GM21717 (cell line): ENCODE measurements around the gene KCNK10.

Experiments
- ATAC-seq: cut with Tn5 transposase; IDR thresholded peaks from one replicate; pipeline ENCODE4 v1.9.1; 2021; ENCODE audit warnings: mild to moderate bottlenecking, moderate library complexity; ENCODE audit not compliant: unreplicated experiment

The KCNK10 gene

DNA sequence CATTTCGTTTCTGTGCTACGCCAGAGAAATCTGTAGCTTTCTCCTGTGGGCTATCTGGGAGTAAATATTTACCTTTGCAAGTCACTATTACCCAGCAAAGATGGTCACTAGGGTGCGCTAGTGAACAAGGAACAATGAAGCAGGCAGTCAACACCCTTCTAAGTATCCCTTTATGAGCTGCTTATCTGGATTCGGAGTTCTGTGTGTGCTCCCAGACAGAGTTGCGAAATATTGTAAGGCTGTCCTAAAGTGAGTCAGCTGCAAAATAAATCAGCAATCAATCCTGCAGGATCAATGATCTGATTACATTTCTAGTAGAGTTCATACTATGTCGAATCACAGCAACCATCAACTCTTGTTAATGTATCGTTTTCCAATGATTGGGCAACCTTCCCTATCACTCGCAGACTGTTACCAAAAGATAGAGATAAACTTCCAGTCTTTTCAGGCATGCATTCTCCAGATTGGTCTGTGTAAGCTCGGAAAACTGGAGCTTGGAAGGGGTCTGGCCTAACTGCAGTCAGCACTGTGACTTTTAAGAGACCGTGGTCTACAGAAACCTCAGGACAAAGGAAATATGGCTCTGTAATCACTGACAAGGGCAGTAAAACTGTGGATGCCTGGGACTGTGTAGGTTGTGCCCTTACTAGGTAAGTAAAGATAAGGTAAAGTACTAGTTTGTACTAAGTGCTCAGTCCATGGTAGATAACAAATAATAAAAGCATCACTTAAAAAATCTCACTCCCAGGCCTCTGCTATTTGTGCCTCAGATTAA, 133.5 kb downstream of the KCNK10 start:
- ATAC-seq, result peak; percentile 64

DNA sequence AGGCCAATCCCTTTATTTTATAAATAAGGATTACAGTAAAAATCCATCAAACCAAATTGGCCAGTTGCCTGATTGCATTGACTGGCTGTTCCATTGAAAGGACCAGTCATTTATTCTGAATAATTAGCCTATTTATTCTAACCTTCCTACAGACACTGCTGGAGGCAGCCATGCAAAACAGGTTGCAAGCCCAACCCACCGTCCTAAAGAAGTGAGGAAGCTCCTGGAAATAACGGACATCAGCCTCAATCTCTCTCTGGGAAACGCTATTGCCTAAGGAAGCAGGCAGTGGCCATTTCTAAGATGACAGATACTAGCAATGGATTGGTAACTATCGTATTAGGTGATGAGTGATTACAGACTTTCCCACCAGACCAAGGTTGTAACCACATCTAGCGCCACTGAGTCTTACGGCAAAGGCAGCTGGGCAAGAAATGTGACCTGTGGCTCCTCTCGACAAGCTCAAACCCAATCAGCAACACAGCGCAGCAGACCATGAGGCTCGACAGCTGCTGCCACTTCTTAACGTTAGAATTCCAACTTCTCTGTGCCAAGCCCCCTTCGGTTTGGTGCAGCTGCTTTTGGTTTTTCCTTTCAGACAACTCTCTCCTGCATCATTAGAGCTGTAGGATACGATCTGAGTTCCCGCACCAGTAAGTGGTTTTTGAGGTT, 134.2 kb downstream of the KCNK10 start:
- ATAC-seq, result no peak

DNA sequence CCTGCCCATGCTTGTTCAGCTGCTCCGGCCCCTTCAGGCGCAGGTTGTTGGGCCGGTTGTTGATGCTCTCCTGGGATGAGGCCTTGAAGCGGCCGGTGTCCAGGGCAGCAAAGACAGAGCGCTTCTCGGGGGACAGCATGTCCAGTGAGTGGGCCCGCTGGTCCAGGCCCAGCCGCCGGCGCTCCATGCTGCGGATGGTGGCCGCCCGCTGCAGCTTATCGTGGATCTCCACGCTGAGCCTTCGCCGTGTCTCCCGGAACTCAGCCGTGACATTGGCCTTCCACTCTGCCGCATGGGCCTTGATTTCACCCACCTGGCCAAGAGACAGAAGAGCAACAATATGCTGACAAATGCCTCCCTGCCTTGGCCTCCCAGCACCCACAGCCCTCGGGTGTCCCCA, 137.2 kb downstream of the KCNK10 start:
- no peak for ATAC-seq

DNA sequence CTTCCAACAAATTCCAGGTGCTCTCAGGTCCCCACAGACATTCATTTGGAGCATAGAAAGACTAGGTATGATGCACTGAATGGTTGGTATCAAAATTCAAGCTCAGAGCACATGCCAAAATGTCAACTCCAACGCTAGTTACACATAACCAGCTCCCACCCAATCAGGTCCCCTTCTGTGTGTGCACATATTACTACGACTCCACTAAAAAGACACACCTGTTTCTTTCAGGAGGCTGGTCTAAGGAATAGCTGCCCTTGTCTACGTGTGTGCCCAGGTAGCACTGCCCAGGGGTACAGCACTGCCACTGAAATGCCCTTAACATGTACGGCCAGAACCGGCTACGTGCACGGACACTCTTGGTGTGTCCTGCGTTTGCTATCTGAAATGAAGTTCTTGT, 138.1 kb downstream of the KCNK10 start:
- no peak for ATAC-seq

DNA sequence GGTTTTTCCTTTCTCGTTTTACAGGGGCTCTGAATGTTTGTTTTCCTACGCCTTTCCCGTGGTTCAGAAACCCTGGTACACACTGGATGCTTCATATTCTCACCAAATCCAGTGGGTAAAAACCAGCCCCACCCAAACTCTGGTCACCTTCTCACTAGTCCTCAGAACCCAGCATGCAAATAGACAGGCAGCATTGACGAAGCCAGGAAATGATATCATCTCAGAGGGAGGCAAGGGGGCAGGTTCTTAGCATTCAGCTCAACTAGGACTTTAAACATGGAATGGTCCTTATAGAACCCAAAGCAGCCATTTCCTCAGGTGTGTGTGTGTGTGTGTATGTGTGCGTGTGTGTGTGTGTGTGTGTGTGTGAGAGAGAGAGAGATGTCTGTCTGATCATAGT, 142.0 kb downstream of the KCNK10 start:
- ATAC-seq, result peak; percentile 64

DNA sequence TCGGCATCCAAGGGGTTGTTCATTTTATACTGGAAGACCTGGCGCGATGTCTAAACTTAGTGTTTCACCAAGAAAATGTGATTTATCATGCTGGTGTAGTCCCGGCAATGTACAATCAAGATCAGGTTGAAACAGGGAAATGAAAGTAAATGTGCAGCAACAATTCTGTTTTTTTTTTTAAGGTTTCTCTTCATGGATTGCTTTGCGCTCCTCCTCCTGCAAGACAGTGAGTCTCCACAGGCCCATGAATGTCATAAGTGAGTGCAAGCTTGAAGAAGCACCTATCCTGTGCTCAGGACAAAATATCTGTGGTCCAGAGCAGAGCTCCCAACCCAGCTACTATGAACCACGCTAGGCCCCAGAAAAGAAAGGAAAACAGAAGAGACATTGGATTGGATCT, 143.4 kb downstream of the KCNK10 start:
- no peak for ATAC-seq

- no peak for ATAC-seq
Observed at GRCh38 chr14:88170333-88170732, 152.7 kb downstream of the KCNK10 start.

DNA sequence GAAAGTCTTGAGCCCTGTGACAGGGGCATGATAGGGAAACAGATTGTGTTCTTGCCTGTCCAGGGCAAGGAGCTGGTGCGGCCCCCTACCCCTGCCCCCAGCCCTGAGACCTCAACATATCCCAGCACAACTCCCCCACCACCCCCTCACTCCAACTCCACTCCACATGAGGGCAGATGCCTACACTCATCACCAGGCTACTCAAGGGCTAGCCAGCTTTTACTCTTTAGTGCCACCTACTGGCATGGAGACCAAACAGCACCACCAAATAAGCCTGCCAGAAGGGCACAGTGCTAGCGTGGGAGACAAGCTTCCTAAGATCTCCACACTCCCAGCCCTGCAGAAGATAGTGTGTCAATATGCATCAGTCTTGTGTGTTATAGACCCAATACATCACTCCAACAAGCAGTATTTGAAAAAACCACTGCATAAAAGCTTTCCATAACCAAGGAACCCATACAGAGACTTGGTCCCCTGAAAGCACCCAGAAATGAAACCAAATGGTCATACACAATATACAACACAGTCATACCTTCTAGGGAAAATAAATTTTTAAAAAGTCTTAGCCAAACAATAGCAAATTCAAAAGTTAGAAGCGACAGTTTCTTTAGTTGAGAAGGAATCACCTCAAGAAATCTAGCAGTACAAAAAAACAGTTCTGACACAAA, 154.4 kb downstream of the KCNK10 start:
- ATAC-seq, result peak; percentile 92

DNA sequence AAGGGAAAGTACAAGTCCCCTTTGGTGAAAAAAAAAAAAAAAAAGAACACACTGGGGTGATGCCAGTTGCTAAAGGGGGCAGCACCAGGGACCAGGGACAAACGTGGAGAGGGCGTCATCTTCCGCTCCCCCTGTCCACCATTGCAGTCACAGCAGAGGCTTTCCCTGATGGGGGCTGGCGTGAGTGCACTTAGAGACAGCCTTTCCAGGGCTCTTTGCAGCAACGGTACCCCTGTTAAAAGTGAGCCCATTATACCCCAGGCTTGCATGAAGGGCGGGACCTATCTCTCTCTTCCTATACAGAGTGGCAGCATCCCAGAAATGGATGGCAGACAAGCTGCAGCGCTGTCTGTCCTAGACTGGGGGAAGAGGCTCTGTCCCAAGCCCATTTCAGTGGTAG, 155.0 kb downstream of the KCNK10 start:
- no peak for ATAC-seq

DNA sequence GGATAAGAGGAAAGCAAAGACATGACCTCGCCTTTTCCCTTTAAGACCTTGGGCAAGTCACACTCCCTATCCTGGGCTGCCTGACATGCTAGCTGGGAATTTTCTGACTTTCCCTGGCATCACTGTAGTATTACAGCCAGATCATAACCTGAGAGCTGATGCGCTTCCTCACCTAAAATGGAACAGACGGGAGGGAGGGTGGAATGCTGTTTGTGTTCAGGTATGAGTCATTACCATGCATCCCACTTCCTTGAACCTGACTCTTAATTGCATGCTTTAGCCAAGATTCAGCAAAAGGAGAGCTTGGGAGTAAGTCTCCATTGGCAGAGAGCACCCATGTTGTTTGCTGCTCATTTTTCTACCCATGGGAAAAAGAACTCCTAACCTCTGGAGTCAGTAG, 156.5 kb downstream of the KCNK10 start:
- ATAC-seq, result no peak

GRCh38 chr14:88164906-88165534, 158.0 kb downstream of the KCNK10 start:
- no peak for ATAC-seq

GRCh38 chr14:88163731-88164255, 159.3 kb downstream of the KCNK10 start:
- ATAC-seq, result no peak

GRCh38 chr14:88156127-88156526, 166.9 kb downstream of the KCNK10 start:
- no peak for ATAC-seq

DNA sequence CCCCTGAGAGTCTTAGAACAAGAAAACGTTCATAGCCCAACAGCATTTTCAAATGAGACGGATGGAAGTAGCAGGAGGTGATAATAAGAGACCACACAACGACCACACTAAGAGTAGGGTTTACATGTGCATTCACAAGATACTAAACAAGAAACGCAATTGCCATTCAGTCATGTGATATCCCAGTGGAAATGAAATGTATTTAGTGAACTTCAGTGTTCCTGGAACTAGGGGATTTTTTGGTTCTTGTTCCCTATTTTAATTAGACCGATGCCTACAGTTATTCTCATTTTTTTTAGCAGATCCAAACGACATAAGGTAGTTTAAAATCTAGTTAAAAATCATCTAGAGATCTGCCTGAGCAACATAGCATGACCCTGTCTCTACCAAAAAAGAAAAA, 168.1 kb downstream of the KCNK10 start:
- no peak for ATAC-seq

DNA sequence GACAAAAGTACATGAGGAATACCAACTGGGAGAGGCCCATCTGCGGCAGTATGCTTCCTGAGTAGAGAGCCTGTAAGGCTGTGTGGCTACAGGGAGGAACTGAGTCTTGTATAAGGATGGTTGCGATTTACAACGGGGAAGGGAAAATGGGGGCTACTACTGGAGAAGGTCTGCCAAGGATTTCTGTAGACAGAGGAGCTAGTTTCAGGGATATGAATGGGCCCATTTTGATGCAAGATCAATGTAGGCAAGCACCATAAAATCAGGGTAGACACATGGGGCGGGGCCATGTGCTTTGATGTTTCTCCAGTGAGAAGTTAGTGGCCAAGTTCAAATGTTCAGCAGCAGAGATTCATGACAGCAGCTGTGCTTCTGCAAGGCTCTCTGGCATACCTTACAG, 168.7 kb downstream of the KCNK10 start:
- ATAC-seq, result no peak

GRCh38 chr14:88146881-88147649, 176.0 kb downstream of the KCNK10 start:
- no peak for ATAC-seq

GRCh38 chr14:88143810-88144209, 179.3 kb downstream of the KCNK10 start:
- ATAC-seq, result no peak

DNA sequence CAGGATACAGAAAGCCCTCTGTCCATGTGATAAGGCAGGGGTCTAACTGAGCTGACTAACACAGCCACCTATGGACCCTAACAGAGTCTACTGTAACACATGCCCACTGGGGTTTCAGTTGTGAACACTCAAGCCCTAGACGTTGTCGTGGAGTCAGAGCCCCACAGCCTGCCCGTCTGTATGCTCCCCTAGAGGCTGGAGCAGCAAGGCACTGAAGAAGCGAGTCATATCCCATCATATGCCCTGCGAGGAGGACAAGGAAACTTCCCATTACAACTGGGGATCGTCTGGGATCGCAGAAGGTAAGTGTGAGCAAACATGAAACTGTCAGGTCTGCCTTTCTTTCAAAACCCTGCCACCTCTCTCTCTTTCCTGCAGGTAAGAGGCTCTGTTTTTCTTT, 180.1 kb downstream of the KCNK10 start:
- ATAC-seq, result no peak

DNA sequence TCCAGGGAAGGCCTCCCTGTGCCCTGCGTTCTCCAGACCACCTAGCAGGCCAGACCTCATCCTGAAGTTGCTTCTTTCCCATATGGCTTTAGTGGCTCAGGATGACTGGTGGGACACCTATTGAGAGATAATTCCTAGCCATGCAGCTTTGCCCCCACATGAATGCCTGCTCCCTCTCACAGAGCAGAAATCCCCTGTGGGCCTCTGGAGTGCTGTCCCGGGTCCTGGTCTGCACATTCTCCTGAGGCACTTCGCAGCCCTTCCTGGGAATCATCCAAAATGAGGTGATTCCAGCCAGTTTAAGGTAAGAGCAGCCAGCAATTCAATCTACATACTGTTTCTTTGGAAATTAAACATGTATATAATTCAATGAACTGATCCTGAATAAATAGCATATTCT, 182.2 kb downstream of the KCNK10 start:
- ATAC-seq, result no peak

DNA sequence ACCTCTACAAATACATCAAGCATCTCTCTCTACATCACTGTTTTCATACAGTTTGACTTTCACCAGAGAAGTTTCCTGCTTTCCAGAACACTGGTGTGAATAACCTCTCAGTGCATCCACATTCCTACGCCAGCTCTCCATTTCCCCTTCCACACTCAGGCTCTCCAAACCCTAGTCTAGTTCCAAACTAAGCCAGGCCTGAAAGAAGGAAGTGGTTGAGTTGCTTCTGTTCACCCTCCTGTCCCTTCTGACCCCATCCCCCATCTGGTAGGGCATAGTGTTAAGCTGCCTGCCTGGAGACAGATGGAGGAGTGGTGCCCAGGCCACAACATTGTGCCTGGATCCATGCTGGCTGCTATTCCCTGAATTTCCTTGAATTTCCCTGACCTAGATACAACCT, 185.7 kb downstream of the KCNK10 start:
- ATAC-seq, result no peak
